Measurements from ENCODE around the gene C14orf180. TPM values are rescaled to one million over a fixed set of nuclear protein-coding genes. Genes with fewer than 3 reads are reported as not detected.
A peak's percentile ranks its signal among the peaks of the same experiment; 100 is the strongest.

Gene C14orf180
- total RNA-seq, 2 donors from 2014 or later: 19.4 TPM; not detected in 1

DNA sequence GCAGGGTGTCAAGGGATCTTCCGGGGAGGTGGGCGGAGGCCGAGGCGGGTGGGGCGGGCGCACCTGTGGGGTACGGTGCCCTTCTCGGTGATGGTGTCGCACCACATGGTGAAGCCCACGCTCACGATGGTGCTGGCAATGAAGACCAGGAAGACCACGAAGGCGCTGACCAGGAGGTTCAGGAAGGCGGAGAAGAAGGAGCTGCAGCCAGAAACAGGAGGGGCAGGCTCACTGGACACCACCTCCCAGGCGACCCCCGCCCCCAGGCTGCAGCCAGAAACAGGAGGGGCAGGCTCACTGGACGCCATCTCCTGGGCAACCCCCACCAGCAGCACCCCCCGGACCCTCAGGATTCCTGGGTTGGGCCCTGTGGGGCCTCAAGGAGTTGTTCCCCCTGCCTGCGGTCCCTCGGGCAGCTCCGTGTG is 17.4 kb downstream of the C14orf180 start:
- Histone ChIP-seq H3K36me3 (replicated peaks in 1 of 2; ENCODE audit: insufficient read depth in 1 of 2, low read depth in 2 of 2) (no peaks in the 10 kb centered on the region), H3K9me3 (no peaks in the 10 kb centered on the region), H3K27me3 (no peaks in the 10 kb centered on the region), H3K4me3 (no peak overlapping the region), H3K27ac (no peak overlapping the region), H3K4me1 (no peaks in the 10 kb centered on the region)
- DNase-seq (peak in 2 of 4 donors; percentile 3 to 8), ATAC-seq (no peak)
- 74 to 79% methylated on average over 14 to 17 of the region's 21 CpGs for WGBS, 2 donors
- TF ChIP-seq, protein P1, sequence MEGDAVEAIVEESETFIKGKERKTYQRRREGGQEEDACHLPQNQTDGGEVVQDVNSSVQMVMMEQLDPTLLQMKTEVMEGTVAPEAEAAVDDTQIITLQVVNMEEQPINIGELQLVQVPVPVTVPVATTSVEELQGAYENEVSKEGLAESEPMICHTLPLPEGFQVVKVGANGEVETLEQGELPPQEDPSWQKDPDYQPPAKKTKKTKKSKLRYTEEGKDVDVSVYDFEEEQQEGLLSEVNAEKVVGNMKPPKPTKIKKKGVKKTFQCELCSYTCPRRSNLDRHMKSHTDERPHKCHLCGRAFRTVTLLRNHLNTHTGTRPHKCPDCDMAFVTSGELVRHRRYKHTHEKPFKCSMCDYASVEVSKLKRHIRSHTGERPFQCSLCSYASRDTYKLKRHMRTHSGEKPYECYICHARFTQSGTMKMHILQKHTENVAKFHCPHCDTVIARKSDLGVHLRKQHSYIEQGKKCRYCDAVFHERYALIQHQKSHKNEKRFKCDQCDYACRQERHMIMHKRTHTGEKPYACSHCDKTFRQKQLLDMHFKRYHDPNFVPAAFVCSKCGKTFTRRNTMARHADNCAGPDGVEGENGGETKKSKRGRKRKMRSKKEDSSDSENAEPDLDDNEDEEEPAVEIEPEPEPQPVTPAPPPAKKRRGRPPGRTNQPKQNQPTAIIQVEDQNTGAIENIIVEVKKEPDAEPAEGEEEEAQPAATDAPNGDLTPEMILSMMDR (IDR thresholded peaks at IDR 0.05): no peak
- TF ChIP-seq POLR2A (IDR thresholded peaks at IDR 0.05): no peak
- intact Hi-C loops (cut with DNase I): no loop called here

DNA sequence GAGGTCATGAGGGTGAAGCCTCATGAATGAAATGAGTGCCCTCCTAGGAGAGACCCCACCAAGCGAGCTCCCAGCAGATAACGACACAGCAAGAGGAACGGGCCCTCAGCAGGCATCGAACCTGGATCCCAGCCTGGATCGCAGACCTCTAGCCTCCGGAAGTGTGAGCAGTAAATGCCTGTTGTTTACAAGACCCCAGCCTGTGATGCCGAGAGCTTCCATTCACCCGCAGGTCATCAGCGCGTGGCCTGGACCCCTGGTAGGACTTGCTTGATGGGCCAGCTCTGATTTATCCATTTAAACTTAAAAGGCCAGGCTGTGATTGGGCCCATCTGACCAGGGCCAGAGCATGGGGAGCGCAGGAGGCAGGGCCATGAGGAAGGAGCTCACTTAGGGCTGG is 18.0 kb downstream of the C14orf180 start:
- ATAC-seq: no peak
- TF ChIP-seq, protein P1 (IDR thresholded peaks at IDR 0.05): no peak
- TF ChIP-seq POLR2A (IDR thresholded peaks at IDR 0.05): no peak
- intact Hi-C loops (cut with DNase I): no loop called here
- WGBS, 2 donors: 81 to 88% methylated on average over 10 to 11 of the region's 11 CpGs
- no peak for DNase-seq
- H3K4me1 ChIP-seq: no peaks in the 10 kb centered on the region
- no peak overlapping the region for H3K4me3 ChIP-seq
- no peak overlapping the region for H3K27ac ChIP-seq
- H3K36me3 ChIP-seq (replicated peaks in 1 of 2; ENCODE audit: insufficient read depth in 1 of 2, low read depth in 2 of 2): no peaks in the 10 kb centered on the region
- no peaks in the 10 kb centered on the region for H3K27me3 ChIP-seq
- H3K9me3 ChIP-seq: no peaks in the 10 kb centered on the region

DNA sequence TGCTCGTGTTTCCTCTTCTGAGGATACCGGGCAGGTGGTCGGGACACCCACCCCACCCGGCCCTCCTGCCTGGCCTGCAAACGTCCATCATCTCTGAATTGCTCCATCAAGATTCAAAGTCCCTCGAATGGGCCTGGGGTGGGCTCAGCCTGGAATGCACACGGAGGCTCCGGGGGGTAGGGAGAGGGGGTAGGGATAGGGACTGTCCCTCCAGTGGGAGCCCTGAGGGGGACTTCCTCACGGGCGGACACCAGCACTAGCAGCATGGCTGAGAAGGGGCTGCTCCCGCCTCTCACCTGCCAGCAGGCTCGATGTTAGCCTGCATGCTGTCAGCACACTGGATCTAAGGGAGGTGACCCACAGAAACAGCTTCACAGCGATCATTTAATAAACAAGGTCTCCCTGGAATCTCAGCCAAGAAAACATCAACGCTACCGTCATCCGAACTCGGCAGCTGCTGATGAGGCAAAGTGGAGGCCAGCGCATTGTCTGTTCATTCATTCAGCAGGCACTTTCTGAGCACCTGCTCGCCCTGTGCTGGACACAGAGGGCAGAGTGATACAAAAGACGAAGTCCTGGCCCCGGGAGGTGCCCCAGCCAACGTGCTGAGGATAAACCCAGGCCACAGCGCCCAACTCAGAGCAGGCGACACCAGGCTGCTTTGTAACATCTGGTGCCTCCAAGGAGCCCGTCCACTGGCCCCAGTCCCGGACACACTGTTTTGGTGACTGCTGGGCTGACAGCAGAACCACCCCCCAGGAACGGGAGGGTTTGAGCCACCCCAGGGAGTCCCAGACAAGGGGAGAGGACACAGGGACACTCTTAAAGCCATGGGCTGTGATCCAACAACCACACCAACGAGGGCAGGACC is 18.7 kb downstream of the C14orf180 start:
- DNase-seq: peak in 2 of 4 donors; percentile 14 to 15

DNA sequence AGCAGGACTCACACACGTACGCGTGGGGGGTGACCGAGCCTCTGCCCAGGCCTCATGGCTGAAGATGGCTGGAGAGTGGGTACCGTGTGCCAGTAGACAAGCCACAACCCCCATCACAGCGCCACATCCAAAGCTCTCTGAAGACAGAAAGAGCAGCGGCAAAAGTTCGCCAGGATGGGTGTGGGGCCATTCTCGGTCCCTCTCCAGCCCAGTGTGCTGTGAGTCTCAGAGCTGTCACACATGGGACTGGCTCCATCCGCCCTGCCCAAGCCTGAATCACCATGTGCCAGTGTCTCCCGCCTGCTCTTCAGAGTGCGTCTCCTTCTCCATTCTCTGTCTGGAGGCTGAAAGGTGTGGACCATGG is 19.3 kb downstream of the C14orf180 start:
- H3K36me3 ChIP-seq (replicated peaks in 1 of 2; ENCODE audit: insufficient read depth in 1 of 2, low read depth in 2 of 2): no peaks in the 10 kb centered on the region
- peaks cover under 1% of the 10 kb centered on the region for H3K4me1 ChIP-seq
- intact Hi-C loops (cut with DNase I): no loop called here
- H3K4me3 ChIP-seq: no peak overlapping the region
- no peaks in the 10 kb centered on the region for H3K9me3 ChIP-seq
- H3K27me3 ChIP-seq: no peaks in the 10 kb centered on the region
- no peak overlapping the region for H3K27ac ChIP-seq
- DNase-seq (no peak), ATAC-seq (no peak)
- WGBS, 2 donors: 75 to 79% methylated on average over 11 to 12 of the region's 12 CpGs
- TF ChIP-seq, protein P1 (IDR thresholded peaks at IDR 0.05): no peak
- TF ChIP-seq POLR2A (IDR thresholded peaks at IDR 0.05): no peak

More for the DNA sequence above, 18.7 kb downstream of the C14orf180 start:
- Histone ChIP-seq H3K4me1 (no peaks in the 10 kb centered on the region), H3K27ac (no peak overlapping the region), H3K36me3 (replicated peaks in 1 of 2; ENCODE audit: insufficient read depth in 1 of 2, low read depth in 2 of 2) (no peaks in the 10 kb centered on the region), H3K4me3 (no peak overlapping the region), H3K9me3 (no peaks in the 10 kb centered on the region), H3K27me3 (no peaks in the 10 kb centered on the region)
- intact Hi-C loops (cut with DNase I): no loop called here
- TF ChIP-seq, protein P1 (IDR thresholded peaks at IDR 0.05): no peak
- TF ChIP-seq POLR2A (IDR thresholded peaks at IDR 0.05): no peak
- WGBS, 2 donors: 44 to 54% methylated on average over 14 to 28 of the region's 28 CpGs
- no peak for ATAC-seq

DNA sequence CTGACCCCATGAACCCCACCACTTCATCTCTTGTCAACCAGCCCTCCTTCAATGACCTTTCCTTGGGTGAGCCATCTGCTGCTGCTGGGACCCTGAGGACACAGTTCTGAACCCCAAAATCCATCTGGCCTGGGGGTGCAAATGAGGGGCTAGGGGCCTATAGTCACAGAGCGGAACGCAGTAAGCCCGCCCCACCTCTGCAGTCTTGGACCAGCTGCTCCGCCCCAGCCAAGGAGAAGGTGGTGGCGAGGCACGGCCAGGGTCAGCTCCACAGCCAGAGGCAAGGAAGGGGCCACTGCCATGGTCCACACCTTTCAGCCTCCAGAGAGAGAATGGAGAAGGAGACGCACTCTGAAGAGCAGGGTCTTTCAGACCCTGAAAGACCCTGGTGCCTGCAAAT is 19.9 kb downstream of the C14orf180 start:
- no peaks in the 10 kb centered on the region for H3K36me3 ChIP-seq (replicated peaks in 1 of 2; ENCODE audit: insufficient read depth in 1 of 2, low read depth in 2 of 2)
- ATAC-seq: no peak
- 87 to 91% methylated on average over 7 of the region's 7 CpGs for WGBS, 2 donors
- H3K27me3 ChIP-seq: no peaks in the 10 kb centered on the region
- DNase-seq: no peak
- intact Hi-C loops (cut with DNase I): no loop called here
- H3K27ac ChIP-seq: no peak overlapping the region
- TF ChIP-seq POLR2A (IDR thresholded peaks at IDR 0.05): no peak
- no peak overlapping the region for H3K4me3 ChIP-seq
- no peaks in the 10 kb centered on the region for H3K9me3 ChIP-seq
- peaks cover 6% of the 10 kb centered on the region for H3K4me1 ChIP-seq
